Measurements from ENCODE around the gene ESPNL.

The ESPNL gene

GRCh38 chr2:238128061-238128440 lies 27.9 kb downstream of the ESPNL start:
- DNase-seq (ENCODE audit: low spot score), result no peak

- DNase-seq (ENCODE audit: low spot score), result no peak
Observed at GRCh38 chr2:238128534-238129001, 28.4 kb downstream of the ESPNL start.

- no peak for DNase-seq (ENCODE audit: low spot score)
Observed at GRCh38 chr2:238129166-238130010, 29.2 kb downstream of the ESPNL start.

- no peak for DNase-seq (ENCODE audit: low spot score)
Observed at GRCh38 chr2:238130111-238130695, 30.1 kb downstream of the ESPNL start.

GRCh38 chr2:238130696-238131628 lies 30.8 kb downstream of the ESPNL start:
- DNase-seq (ENCODE audit: low spot score), result no peak

GRCh38 chr2:238131761-238132462 lies 31.8 kb downstream of the ESPNL start:
- no peak for DNase-seq (ENCODE audit: low spot score)

- no peak for DNase-seq (ENCODE audit: low spot score)
Observed at GRCh38 chr2:238132463-238133450, 32.6 kb downstream of the ESPNL start.

GRCh38 chr2:238133499-238134392 lies 33.6 kb downstream of the ESPNL start:
- no peak for DNase-seq (ENCODE audit: low spot score)

- no peak for DNase-seq (ENCODE audit: low spot score)
Observed at GRCh38 chr2:238134393-238134785, 34.2 kb downstream of the ESPNL start.

- DNase-seq (ENCODE audit: low spot score), result no peak
Observed at GRCh38 chr2:238135601-238136150, 35.5 kb downstream of the ESPNL start.

- no peak for DNase-seq (ENCODE audit: low spot score)
Observed at GRCh38 chr2:238136820-238137537, 36.8 kb downstream of the ESPNL start.

GRCh38 chr2:238137885-238138284 lies 37.7 kb downstream of the ESPNL start:
- DNase-seq (ENCODE audit: low spot score), result no peak

GRCh38 chr2:238138331-238139195 lies 38.4 kb downstream of the ESPNL start, which contains the start of gene KLHL30:
Gene KLHL30, plus strand, starts transcription at chr2:238138668. Its CDS starts 2,087 bp downstream, at chr2:238140755.
- no peak for DNase-seq (ENCODE audit: low spot score)

- no peak for DNase-seq (ENCODE audit: low spot score)
Observed at GRCh38 chr2:238139196-238140039, 39.3 kb downstream of the ESPNL start.

- no peak for DNase-seq (ENCODE audit: low spot score)
Observed at GRCh38 chr2:238140040-238140439, 39.9 kb downstream of the ESPNL start.

Data from SW480 (cell line).